A549 (cell line): ENCODE results near the gene TSC22D1.

Experiments
- BHLHE40 ChIP-seq: IDR thresholded peaks from 2 replicates; pipeline ENCODE4 v1.6.1; 2012; ENCODE audit warnings: low read depth, low read length, inconsistent platforms
- CTCF ChIP-seq: fragments of >200 bp; sonication (Bioruptor Twin); formaldehyde crosslinking; IDR thresholded peaks from 3 replicates; pipeline ENCODE4 v1.5.1; 2016
- EP300 ChIP-seq, 2 experiments: fragments of >200 bp; sonication (Bioruptor Twin); formaldehyde crosslinking; IDR thresholded peaks; 2 replicates in 1 of 2; 3 replicates in 1 of 2; pipeline ENCODE4 v1.6.1; 2016 to 2017
- POLR2A ChIP-seq: IDR thresholded peaks from 2 replicates; pipeline ENCODE4 v1.6.1; 2012; ENCODE audit warnings: mild to moderate bottlenecking, low read length

- TF ChIP-seq CTCF, result no peak
- no peak for TF ChIP-seq POLR2A
- TF ChIP-seq EP300 (IDR thresholded peaks at IDR 0.05), result no peak
- TF ChIP-seq BHLHE40, result no peak
Observed at GRCh38 chr13:44487989-44488388, 88.1 kb downstream of the TSC22D1 start.
